ENCODE data around the gene CXCR3.
"Not testable (repeated sequence)": the region's sequence is repeated elsewhere in the genome, so short reads cannot be mapped to it uniquely, and the experiment has no call there.

CXCR3 gene

GRCh38 chrX:71609095-71609750 lies 9.1 kb downstream of the CXCR3 start:
- no peak for DNase-seq (ENCODE audit: low read depth)

DNA sequence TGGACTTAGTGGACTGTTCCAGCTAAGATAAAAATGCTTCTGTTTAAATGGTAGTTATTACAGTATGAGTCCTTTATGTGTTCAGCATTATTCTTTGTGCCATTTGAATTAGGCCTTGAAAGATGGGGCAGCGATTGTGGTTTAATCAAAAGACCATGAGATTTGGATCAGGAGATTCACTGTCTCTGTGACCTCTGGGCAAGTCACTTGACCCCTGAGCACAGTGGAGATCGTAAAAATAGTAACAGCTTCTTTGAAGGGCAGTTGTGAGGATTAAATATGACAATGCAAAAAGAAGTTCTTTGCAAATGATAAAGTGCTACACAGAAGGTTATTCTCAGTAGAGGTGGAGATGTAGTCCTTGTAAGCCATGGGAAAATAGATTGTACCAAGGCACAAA lies 10.8 kb downstream of the CXCR3 start:
- DNase-seq (ENCODE audit: low read depth): no peak

DNA sequence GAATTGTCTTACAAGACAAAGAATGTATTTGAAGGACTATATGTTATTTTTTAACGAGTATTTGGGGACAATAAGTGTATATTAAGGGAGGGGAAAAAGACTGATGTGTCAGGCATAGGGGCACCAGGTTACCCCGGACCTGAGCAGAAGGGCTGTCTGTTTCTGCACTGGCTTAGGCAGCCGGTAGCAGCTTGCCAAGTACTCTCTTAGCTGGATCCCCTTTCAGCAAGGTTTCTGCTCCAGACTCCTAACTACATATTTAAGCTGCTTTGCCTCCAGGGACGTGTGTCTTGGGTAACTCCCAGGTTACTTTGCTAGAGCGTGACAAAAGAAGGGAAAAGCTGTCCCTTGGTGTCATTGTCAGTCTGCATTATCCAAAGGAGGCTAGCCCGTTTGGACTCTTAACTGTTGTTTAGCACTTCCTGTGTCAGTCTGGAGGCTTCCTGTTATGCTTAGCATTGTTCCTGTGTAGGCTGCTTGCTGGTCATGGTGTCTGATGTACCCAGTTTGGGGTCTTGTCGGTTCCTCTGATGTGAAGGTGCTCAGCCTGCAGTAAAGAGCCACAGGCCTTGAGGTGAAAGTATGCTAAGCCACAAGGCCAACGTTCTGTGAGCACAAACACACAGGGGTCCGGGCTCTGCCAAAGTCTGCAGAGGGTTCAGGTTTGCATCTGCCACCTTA lies 11.6 kb downstream of the CXCR3 start:
- DNase-seq (ENCODE audit: low read depth): no peak

GRCh38 chrX:71604796-71605568 lies 13.3 kb downstream of the CXCR3 start:
- DNase-seq (ENCODE audit: low read depth): no peak

DNA sequence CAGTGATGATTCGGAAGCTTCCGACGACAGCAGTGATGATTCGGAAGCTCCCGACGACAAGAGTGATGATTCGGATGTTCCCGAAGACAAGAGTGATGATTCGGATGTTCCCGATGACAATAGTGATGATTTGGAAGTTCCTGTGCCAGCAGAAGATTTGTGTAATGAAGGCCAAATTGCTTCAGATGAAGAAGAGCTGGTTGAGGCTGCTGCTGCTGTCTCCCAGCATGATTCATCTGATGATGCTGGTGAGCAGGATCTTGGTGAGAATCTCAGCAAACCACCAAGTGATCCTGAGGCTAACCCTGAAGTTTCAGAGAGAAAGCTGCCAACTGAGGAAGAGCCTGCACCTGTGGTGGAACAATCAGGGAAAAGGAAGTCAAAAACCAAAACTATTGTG lies 14.2 kb downstream of the CXCR3 start:
- no peak for DNase-seq (ENCODE audit: low read depth)

- no peak for DNase-seq (ENCODE audit: low read depth)
Observed at GRCh38 chrX:71603618-71604017, 14.7 kb downstream of the CXCR3 start.

- no peak for DNase-seq (ENCODE audit: low read depth)
Observed at GRCh38 chrX:71599965-71600364, 18.3 kb downstream of the CXCR3 start.

DNA sequence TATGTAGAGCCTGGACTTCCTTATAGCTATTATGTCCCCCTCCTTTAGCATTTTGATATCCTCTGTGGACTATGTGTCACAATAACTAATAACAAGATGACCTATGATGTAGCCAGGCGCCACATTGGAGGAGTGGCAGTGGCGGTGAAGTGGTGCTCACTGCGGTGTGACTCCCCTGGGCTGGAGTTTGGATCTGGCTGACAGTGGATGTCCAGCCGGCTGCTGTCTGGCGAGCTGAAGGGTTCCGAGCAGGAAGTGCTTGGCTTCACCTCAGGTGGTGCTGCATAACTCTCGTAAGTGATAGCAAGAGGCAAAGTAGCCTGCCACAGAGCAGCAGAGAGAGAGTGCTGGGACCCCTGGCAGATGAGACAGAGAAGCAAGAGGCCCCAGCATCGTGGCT lies 25.1 kb downstream of the CXCR3 start:
- DNase-seq (ENCODE audit: low read depth): not testable (repeated sequence)

DNA sequence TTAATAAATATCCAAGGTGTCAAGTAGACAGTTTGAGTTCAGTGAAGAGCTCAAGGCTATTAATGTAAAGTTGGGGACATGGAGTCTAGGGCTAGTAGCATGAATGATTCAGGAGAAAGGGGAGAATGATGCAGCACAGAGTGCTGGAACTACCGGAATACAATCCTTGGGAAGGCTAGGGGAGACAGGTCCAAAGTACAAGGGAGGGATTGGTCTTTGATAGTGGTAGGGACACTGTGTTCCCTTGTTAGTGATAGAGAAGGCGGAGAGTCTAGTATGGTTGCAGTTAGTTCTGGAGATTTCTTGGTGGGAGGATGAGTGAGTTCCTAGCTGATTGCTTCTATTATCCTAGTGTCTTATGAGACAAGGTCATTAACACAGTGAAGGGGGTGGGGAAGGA lies 31.4 kb downstream of the CXCR3 start:
- DNase-seq (ENCODE audit: low read depth): no peak

DNA sequence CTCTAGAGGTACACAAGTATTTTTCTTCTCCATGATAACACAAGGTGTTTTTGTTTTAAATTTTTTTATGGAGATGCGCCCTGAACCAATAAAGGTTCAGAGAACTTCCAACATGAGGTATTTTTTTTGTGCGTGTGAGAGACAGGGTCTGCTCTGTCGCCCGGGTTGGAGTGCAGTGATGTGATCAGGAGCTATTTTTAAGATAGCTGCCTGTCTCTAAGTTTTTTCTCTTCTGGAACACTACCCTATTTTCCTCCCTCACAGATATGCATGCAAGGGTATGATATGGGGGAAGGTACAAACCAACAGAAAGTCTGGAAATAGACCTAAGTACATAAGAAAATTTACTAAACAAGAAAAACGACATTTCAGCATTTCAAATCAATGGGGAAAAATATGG lies 37.1 kb downstream of the CXCR3 start:
- DNase-seq (ENCODE audit: low read depth): no peak

GRCh38 chrX:71579990-71580380 lies 38.3 kb downstream of the CXCR3 start:
- DNase-seq (ENCODE audit: low read depth): no peak

GRCh38 chrX:71579136-71579989 lies 38.9 kb downstream of the CXCR3 start:
- DNase-seq (ENCODE audit: low read depth): no peak

DNA sequence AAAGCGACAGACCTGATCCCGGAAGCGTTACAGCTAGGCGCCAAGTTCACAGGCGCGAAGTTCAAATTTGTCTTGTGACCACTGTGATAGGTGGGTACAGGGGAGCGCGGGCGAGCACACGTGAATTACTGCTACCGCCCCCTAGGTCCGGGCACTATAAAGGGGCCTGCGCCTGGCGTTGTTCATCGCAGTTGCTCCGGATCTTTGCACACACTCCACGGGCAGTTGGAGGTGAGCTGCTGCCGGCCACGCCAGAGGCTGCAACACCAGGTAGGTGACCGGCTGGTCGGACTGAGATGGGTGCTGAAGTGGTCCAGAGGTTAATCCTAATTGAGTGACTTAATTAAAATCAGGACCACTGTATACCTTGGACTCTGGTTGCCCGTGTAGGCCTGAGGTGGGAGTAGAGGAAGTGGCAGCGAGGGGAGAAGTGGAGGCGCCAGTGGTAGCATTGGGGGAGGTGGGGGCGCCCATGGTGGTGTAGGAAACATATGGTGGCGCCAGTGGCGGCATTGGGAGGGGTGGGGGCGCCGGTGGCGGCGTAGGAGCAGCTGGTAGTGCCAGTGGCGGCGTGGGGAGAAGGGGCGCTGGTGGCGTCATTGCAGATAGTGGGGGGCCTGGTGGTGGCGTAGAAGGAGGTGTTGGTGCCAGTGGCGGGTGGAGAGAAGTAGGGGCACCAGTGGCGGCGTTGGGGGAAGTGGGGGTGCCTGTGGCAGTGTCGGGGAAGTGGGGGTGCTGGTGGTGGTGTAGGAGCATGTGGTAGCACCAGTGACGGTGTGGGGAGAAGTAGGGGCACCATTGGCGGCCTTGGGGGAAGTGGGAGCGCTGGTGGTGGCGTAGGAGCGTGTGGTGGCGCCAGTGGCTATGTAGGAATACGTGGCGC lies 39.8 kb downstream of the CXCR3 start, which contains the start of gene GCNA:
TSS of gene GCNA (plus strand) at position 185 of the 883 bp plus-strand sequence. CDS start 2,385 bp downstream, outside the sequence.
- no peak for DNase-seq (ENCODE audit: low read depth)

DNA sequence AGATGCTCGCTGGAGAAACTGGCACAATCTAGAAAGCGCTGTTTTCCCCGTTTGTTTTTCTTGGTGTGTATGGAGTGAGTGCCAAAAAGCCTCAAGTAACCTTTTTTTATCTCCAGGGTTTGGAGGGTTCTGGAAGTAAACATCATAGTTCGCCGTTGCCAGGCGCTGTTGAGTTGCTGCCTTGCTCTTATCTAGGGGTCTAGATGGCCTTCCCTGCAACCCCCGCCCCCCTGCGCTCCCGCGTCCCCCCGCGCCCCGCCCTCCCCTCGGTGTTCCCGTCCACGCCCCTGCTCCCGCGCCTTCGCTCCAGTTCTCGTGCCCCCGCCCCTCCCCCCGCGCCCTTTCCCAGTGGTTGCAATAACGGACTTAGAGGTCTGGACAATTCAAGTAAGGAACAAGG lies 40.6 kb downstream of the CXCR3 start:
- DNase-seq (ENCODE audit: low read depth): no peak

GRCh38 chrX:71573590-71573989 lies 44.7 kb downstream of the CXCR3 start:
- DNase-seq (ENCODE audit: low read depth): no peak

GRCh38 chrX:71571390-71571789 lies 46.9 kb downstream of the CXCR3 start:
- DNase-seq (ENCODE audit: low read depth): not testable (repeated sequence)
